ENCODE results near the gene MAT2B. TPM values are rescaled to one million over a fixed set of nuclear protein-coding genes. Genes with fewer than 3 reads are reported as not detected.

Gene MAT2B
- total and polyA plus RNA-seq, 2 of the 8 experiments (the other 6 are each of a cell fraction or from before 2014, with no cell fraction given), result 33.9 to 65.2 TPM

- no peak for DNase-seq (ENCODE audit: low read depth in 1 of 2, low spot score in 2 of 2)
- Histone ChIP-seq H3K4ac (replicated peaks; ENCODE audit: insufficient read length, low read depth, low read length) (no peak overlapping the region), H3K23me2 (ENCODE audit: low read depth, low read length) (no peaks in the 10 kb centered on the region), H3K4me3 (ENCODE audit: extremely low read depth in 1 of 4, insufficient read depth in 2 of 4, low read depth in 3 of 4, low read length in 4 of 4) (no peak overlapping the region), H4K8ac (ENCODE audit: extremely low read depth, insufficient read depth, low read length) (no peak overlapping the region), H3K36me3 (ENCODE audit: control insufficient read depth in 2 of 4, insufficient read depth in 4 of 4, low read length in 3 of 4) (peaks cover 9 to 59% (median 47%) of the 10 kb centered on the region in 4 experiments), H3K23ac (ENCODE audit: insufficient read length) (no peak overlapping the region), H2BK12ac (ENCODE audit: low read depth, low read length) (no peak overlapping the region), H3K9ac (replicated peaks in 1 of 4; ENCODE audit: extremely low read depth in 1 of 4, low read depth in 3 of 4, low read length in 3 of 4) (no peak overlapping the region), H2BK20ac (ENCODE audit: low read length) (no peak overlapping the region), H3K56ac (replicated peaks; ENCODE audit: insufficient read length, low read depth, low read length) (no peak overlapping the region), H3K79me1 (ENCODE audit: low read depth, low read length) (no peaks in the 10 kb centered on the region), H3K4me2 (ENCODE audit: insufficient read depth in 1 of 2, low read depth in 2 of 2, low read length in 2 of 2) (no peak overlapping the region), H3K14ac (ENCODE audit: insufficient read length) (no peak overlapping the region), H2AK5ac (ENCODE audit: low read depth, low read length) (no peak overlapping the region), H3K27me3 (replicated peaks in 1 of 4; ENCODE audit: control insufficient read depth in 3 of 4, extremely low read depth in 1 of 4, insufficient read depth in 3 of 4, low read length in 3 of 4) (no peaks in the 10 kb centered on the region), H3K9me3 (ENCODE audit: insufficient read depth in 2 of 2, low read depth in 1 of 2, low read length in 1 of 2) (no peaks in the 10 kb centered on the region), H2BK5ac (ENCODE audit: low read depth, low read length) (no peak overlapping the region), H3K27ac (ENCODE audit: low read depth, low read length) (no peak overlapping the region), H2BK120ac (replicated peaks; ENCODE audit: low read depth, low read length) (no peak overlapping the region), H2BK15ac (ENCODE audit: low read length) (no peak overlapping the region), H3K18ac (ENCODE audit: extremely low read depth, low read length) (no peak overlapping the region), H4K20me1 (replicated peaks in 1 of 2; ENCODE audit: control insufficient read depth in 1 of 2, insufficient read depth in 2 of 2, low read length in 2 of 2) (peaks cover 8 to 20% of the 10 kb centered on the region in 2 experiments), H3K4me1 (replicated peaks in 1 of 4; ENCODE audit: control insufficient read depth in 3 of 4, insufficient read depth in 4 of 4, low read length in 3 of 4) (peaks cover 0 to 3% (median 0%) of the 10 kb centered on the region in 4 experiments; a peak in 2 of 7 replicates), H4K91ac (replicated peaks; ENCODE audit: insufficient read length, low read length) (no peak overlapping the region), H2AFZ (ENCODE audit: low read length) (no peak overlapping the region), H4K5ac (ENCODE audit: insufficient read length, low read depth, low read length) (no peak overlapping the region), H3K79me2 (ENCODE audit: control insufficient read depth in 1 of 2, insufficient read depth in 2 of 2, low read length in 2 of 2) (peaks cover 13 to 66% of the 10 kb centered on the region in 2 experiments)
- ChIA-PET POLR2A (ENCODE audit: partially characterized antibody) (interaction anchor here (1.5 to 2.7 kb wide), 3 partner anchors 9 to 74 kb away, joined by 4 to 13 read pairs (median 5); partner anchors contain the start of genes HMMR and NUDCD2), CTCF (ENCODE audit: partially characterized antibody) (interaction anchor here (0.6 to 0.8 kb wide), 2 partner anchors 14 to 43 kb away, joined by 3 to 4 read pairs; no protein-coding TSS in a partner anchor)
- FAIRE-seq, result no peak
- 93% methylated on average over 5 of the region's 5 CpGs; no CpG with 5 or more reads in 1 of the 2 experiments for WGBS, 2 experiments (ENCODE audit: extremely low coverage in 1 of 2, insufficient coverage in 1 of 2, insufficient read length in 1 of 2, insufficient replicate concordance in 2 of 2, low coverage in 1 of 2, low lambda C conversion rate in 2 of 2, missing lambda C conversion rate in 1 of 2)
- TF ChIP-seq RNF2 (IDR thresholded peaks at IDR 0.05; ENCODE audit: borderline replicate concordance, low read depth, low read length, missing control alignments, poor library complexity, severe bottlenecking), result no peak
- no peak for TF ChIP-seq SIN3A (conservative IDR thresholded peaks at IDR 0.05 in 1 of 2, IDR thresholded peaks at IDR 0.05 in 1 of 2; ENCODE audit: low read depth in 1 of 2, low read length in 2 of 2)
- no peak for TF ChIP-seq CBX5 (IDR thresholded peaks at IDR 0.05; ENCODE audit: low read depth, low read length)
- no peak for TF ChIP-seq CREB1 (IDR thresholded peaks at IDR 0.05)
- no peak for TF ChIP-seq CHD2 (IDR thresholded peaks at IDR 0.05; ENCODE audit: low read length)
- TF ChIP-seq TCF12 (IDR thresholded peaks at IDR 0.05; ENCODE audit: low read depth, low read length), result no peak
- no peak for TF ChIP-seq CTBP2 (IDR thresholded peaks at IDR 0.05; ENCODE audit: borderline replicate concordance, insufficient read depth, insufficient read length, low read length)
- TF ChIP-seq RAD21 (IDR thresholded peaks at IDR 0.05 in 1 of 2, conservative IDR thresholded peaks at IDR 0.05 in 1 of 2; ENCODE audit: low read depth in 2 of 2, low read length in 2 of 2), result no peak
- TF ChIP-seq TBP (IDR thresholded peaks at IDR 0.05; ENCODE audit: low read depth, low read length), result no peak
- TF ChIP-seq JUN (IDR thresholded peaks at IDR 0.05; ENCODE audit: low read depth, low read length), result no peak
- TF ChIP-seq SIRT6 (IDR thresholded peaks at IDR 0.05; ENCODE audit: low read length), result no peak
- TF ChIP-seq FOSL1 (IDR thresholded peaks at IDR 0.05; ENCODE audit: insufficient read depth, low read depth, low read length), result no peak
- TF ChIP-seq POLR2AphosphoS5 (IDR thresholded peaks at IDR 0.05; ENCODE audit: low read depth, low read length), result no peak
- TF ChIP-seq CHD1 (IDR thresholded peaks at IDR 0.05; ENCODE audit: low read depth, low read length), result no peak
These were observed 7.1 kb downstream of the MAT2B start for GRCh38 chr5:163512526-163512925.
